ENCODE results near the gene FNBP1. TPM values are rescaled to one million over a fixed set of nuclear protein-coding genes. Genes with fewer than 3 reads are reported as not detected.

Gene FNBP1
- 100 to 1,000 TPM in 3 of 4 donors, 10 to 100 TPM in 1; 92.8 to 172 (median 104) TPM for total RNA-seq
- 10 to 100 TPM; 12.5 to 39.0 (median 13.2) TPM for polyA plus RNA-seq

GRCh38 chr9:130042885-130043653 lies at the start of gene FNBP1:
TSS of gene FNBP1 (minus strand) at chr9:130043189. CDS start at chr9:130042975, 214 bp downstream.
- H3K27me3 ChIP-seq, result no peaks in the 10 kb centered on the region
- TF ChIP-seq POLR2A (IDR thresholded peaks at IDR 0.05) (peak; percentile 76 to 77), POLR2AphosphoS5 (IDR thresholded peaks at IDR 0.05) (peak; percentile 96 to 99 (median 97)), EP300 (IDR thresholded peaks at IDR 0.05) (no peak)
- peaks cover 0 to 55% (median 48%) of the 10 kb centered on the region in 4 donors for H3K4me1 ChIP-seq
- no peaks in the 10 kb centered on the region for H3K36me3 ChIP-seq
- DNase-seq, result peak; percentile 92
- WGBS, 2 donors, result 0 to 1% methylated on average over 92 of the region's 92 CpGs
- intact Hi-C loops (cut with DNase I), result loop anchor here (1.0 to 5.0 kb wide), 4 partner anchors 81 to 158 kb away; no protein-coding TSS in a partner anchor
- peak within 1 kb of the TSS; percentile 94 to 99 (median 96) for H3K27ac ChIP-seq
- no peaks in the 10 kb centered on the region for H3K9me3 ChIP-seq
- H3K4me3 ChIP-seq, result peak within 1 kb of the TSS; percentile 74 to 94 (median 84)

DNA sequence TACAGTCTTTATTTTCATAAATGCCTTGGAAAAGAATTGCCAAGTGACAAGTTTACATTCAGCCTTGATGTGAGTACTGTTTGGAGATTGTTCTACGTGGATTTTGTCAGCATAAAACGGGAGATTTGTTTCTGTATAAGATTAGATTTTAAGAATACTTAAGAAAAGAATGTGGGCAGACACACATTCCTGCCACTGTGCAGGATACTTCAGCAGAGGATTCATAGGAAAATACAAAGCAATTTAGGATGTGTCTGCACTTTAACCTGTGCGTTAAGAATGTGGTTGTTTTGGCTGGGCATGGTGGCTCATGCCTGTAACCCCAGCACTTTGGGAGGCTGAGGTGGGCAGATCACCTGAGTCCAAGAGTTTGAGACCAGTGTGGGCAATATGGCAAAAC lies 47.9 kb upstream of the FNBP1 start:
- intact Hi-C loops (cut with DNase I), result no loop called here

GRCh38 chr9:130089141-130089540 lies 46.2 kb upstream of the FNBP1 start:
- peaks cover 0 to 86% (median 34%) of the 10 kb centered on the region in 4 donors for H3K36me3 ChIP-seq
- no peak overlapping the region for H3K4me3 ChIP-seq
- H3K9me3 ChIP-seq, result no peaks in the 10 kb centered on the region
- TF ChIP-seq POLR2AphosphoS5 (IDR thresholded peaks at IDR 0.05), result no peak
- TF ChIP-seq EP300 (IDR thresholded peaks at IDR 0.05), result no peak
- no peak for TF ChIP-seq CTCF (IDR thresholded peaks at IDR 0.05)
- TF ChIP-seq POLR2A (IDR thresholded peaks at IDR 0.05), result no peak
- 95 to 97% methylated on average over 12 of the region's 12 CpGs for WGBS, 2 donors
- H3K27ac ChIP-seq, result no peak overlapping the region
- H3K4me1 ChIP-seq, result no peaks in the 10 kb centered on the region
- no peaks in the 10 kb centered on the region for H3K27me3 ChIP-seq
- intact Hi-C loops (cut with DNase I), result no loop called here
- DNase-seq, result peak; percentile 37

More for the DNA sequence above, 47.9 kb upstream of the FNBP1 start:
- H3K27ac ChIP-seq, result peak overlapping the region in 1 of 4 donors; percentile 17
- 88 to 92% methylated on average over 3 of the region's 3 CpGs for whole genome bisulfite sequencing, 2 donors
- no peak for DNase-seq
- H3K36me3 ChIP-seq, result peaks cover 0 to 90% (median 34%) of the 10 kb centered on the region in 4 donors
- TF ChIP-seq CTCF (IDR thresholded peaks at IDR 0.05), result no peak
- TF ChIP-seq EP300 (IDR thresholded peaks at IDR 0.05), result no peak
- no peak for TF ChIP-seq POLR2AphosphoS5 (IDR thresholded peaks at IDR 0.05)
- no peak for TF ChIP-seq POLR2A (IDR thresholded peaks at IDR 0.05)
- no peaks in the 10 kb centered on the region for H3K27me3 ChIP-seq
- no peaks in the 10 kb centered on the region for H3K9me3 ChIP-seq
- no peak overlapping the region for H3K4me3 ChIP-seq
- no peaks in the 10 kb centered on the region for H3K4me1 ChIP-seq

DNA sequence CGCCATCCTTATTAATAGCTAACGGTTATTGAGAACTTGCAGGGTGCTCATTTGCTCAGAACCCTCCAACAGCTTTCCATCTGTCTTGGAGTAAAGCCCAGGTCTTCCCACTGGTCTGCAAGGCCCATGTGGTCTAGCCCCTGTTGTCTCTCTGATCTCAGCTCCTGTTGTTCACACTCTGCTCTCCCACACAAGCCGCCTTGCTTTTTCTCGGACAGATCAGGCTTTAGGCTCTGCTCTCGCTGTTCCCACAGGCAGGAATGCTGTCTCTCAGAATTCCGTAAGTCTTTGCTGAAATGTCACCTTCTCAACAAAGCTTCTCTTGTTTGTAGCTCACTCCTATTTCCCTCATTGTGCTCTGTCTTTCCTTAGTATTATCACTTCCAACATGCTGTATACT lies 45.1 kb upstream of the FNBP1 start:
- Histone ChIP-seq H3K27ac (no peak overlapping the region), H3K4me1 (no peaks in the 10 kb centered on the region), H3K27me3 (no peaks in the 10 kb centered on the region), H3K9me3 (no peaks in the 10 kb centered on the region), H3K36me3 (peaks cover 4 to 86% (median 36%) of the 10 kb centered on the region in 4 donors), H3K4me3 (no peak overlapping the region)
- DNase-seq, result peak; percentile 4
- intact Hi-C loops (cut with DNase I), result no loop called here
- 92 to 97% methylated on average over 6 of the region's 6 CpGs for WGBS, 2 donors
- no peak for TF ChIP-seq POLR2AphosphoS5 (IDR thresholded peaks at IDR 0.05)
- TF ChIP-seq EP300 (IDR thresholded peaks at IDR 0.05), result no peak
- no peak for TF ChIP-seq CTCF (IDR thresholded peaks at IDR 0.05)
- TF ChIP-seq POLR2A (IDR thresholded peaks at IDR 0.05), result no peak

- H3K9me3 ChIP-seq, result no peaks in the 10 kb centered on the region
- no peaks in the 10 kb centered on the region for H3K27me3 ChIP-seq
- H3K27ac ChIP-seq, result no peak overlapping the region
- intact Hi-C loops (cut with DNase I), result no loop called here
- no peaks in the 10 kb centered on the region for H3K4me1 ChIP-seq
- WGBS, 2 donors, result 92 to 97% methylated on average over 7 of the region's 7 CpGs
- peaks cover 8 to 91% (median 33%) of the 10 kb centered on the region in 4 donors for H3K36me3 ChIP-seq
- TF ChIP-seq POLR2AphosphoS5 (IDR thresholded peaks at IDR 0.05) (no peak), CTCF (IDR thresholded peaks at IDR 0.05) (no peak)
- DNase-seq, result peak; percentile 18
- no peak overlapping the region for H3K4me3 ChIP-seq
These were observed 41.3 kb upstream of the FNBP1 start for GRCh38 chr9:130084337-130084736.

All from sigmoid colon (tissue), 7 donors.